GM18498 (cell line): ENCODE results near the gene METTL1.
"Not testable (repeated sequence)": the region's sequence is repeated elsewhere in the genome, so short reads cannot be mapped to it uniquely, and the experiment has no call there.

ENCODE experiments used
- ATAC-seq: cut with Tn5 transposase; IDR thresholded peaks from one replicate; pipeline ENCODE4 v1.9.1; 2021; ENCODE audit warnings: mild to moderate bottlenecking, moderate library complexity; ENCODE audit not compliant: unreplicated experiment

The METTL1 gene

GRCh38 chr12:57800965-57801364, 29.1 kb upstream of the METTL1 start:
- no peak for ATAC-seq

GRCh38 chr12:57797933-57798332, 26.0 kb upstream of the METTL1 start:
- ATAC-seq: no peak

- ATAC-seq: no peak
These were observed 25.1 kb upstream of the METTL1 start for GRCh38 chr12:57796996-57797395.

GRCh38 chr12:57795354-57795753, 23.4 kb upstream of the METTL1 start:
- ATAC-seq: no peak

GRCh38 chr12:57793920-57794319, 22.0 kb upstream of the METTL1 start:
- no peak for ATAC-seq

- no peak for ATAC-seq
These were observed 12.0 kb upstream of the METTL1 start for GRCh38 chr12:57783861-57784260.

GRCh38 chr12:57783466-57783801, 11.5 kb upstream of the METTL1 start:
- no peak for ATAC-seq

GRCh38 chr12:57782608-57783465, 10.9 kb upstream of the METTL1 start, which contains the start of gene TSFM:
TSFM (plus strand) TSS chr12:57782787; CDS start chr12:57782802, 15 bp downstream.
- peak; percentile 85 for ATAC-seq

- ATAC-seq: peak; percentile 5
These were observed 10.3 kb upstream of the METTL1 start for GRCh38 chr12:57782243-57782607.

GRCh38 chr12:57781801-57782200, 9.9 kb upstream of the METTL1 start:
- ATAC-seq: no peak

GRCh38 chr12:57781244-57781643, 9.3 kb upstream of the METTL1 start:
- no peak for ATAC-seq

- ATAC-seq: no peak
These were observed 8.5 kb upstream of the METTL1 start for GRCh38 chr12:57780284-57780897.

GRCh38 chr12:57779736-57780135, 7.8 kb upstream of the METTL1 start:
- ATAC-seq: no peak

- no peak for ATAC-seq
These were observed 6.0 kb upstream of the METTL1 start for GRCh38 chr12:57777911-57778310.

- ATAC-seq: no peak
These were observed 5.5 kb upstream of the METTL1 start for GRCh38 chr12:57777367-57777766.

- ATAC-seq: no peak
These were observed 4.3 kb upstream of the METTL1 start for GRCh38 chr12:57776247-57776587.

GRCh38 chr12:57775563-57776246, 3.8 kb upstream of the METTL1 start:
- ATAC-seq: no peak

GRCh38 chr12:57775044-57775443, 3.1 kb upstream of the METTL1 start:
- ATAC-seq: no peak

- not testable (repeated sequence) for ATAC-seq
These were observed 2.7 kb upstream of the METTL1 start for GRCh38 chr12:57774634-57775033.

- ATAC-seq: peak; percentile 21
These were observed 771 bp upstream of the METTL1 start, which contains the start of gene EEF1AKMT3 for GRCh38 chr12:57772429-57773322. EEF1AKMT3 (plus strand) TSS chr12:57772614; CDS start chr12:57772725, 111 bp downstream.
